GM21515 (cell line): ENCODE results near the gene PNKD.

ENCODE experiments used
- ATAC-seq: cut with Tn5 transposase; IDR thresholded peaks from one replicate; pipeline ENCODE4 v1.9.1; 2021; ENCODE audit not compliant: unreplicated experiment

PNKD gene

DNA sequence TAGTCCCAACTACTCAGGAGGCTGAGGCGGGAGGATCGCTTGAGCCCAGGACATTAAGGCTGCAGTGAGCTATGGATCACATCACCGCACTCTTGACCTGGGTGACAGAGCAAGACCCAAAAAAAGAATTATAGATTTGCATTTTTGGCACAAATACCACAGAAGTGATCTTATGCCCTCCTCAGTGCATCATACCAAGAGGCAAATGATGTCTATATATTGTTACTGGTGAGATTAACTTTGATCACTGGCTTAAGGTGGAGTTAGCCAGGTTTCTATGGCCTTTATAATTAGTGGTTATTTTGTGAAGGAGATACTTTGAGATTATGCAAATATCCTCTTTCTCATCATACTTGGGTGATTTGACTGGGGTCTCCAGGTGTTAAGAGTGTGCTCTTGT, 64.2 kb downstream of the PNKD start:
- no peak for ATAC-seq

DNA sequence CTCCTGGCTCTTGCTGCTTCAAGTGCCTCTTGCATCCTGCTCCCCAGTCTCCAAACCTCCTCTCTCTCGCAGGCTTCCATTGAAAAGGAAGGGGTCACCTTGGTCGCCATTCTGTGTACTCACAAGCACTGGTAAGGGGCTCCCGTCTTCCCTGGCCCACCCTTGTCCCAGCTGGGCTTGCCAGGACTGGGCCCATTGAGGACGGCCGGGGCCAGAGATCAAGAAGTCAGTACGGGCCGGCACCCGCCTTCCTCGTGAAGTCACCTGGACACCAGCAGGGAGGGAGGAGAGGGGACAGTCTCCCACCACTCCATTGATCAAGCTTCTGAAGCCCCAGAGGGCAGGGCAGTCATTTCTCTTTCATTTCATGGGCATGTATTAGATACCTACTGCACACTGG, 70.3 kb downstream of the PNKD start:
- no peak for ATAC-seq

DNA sequence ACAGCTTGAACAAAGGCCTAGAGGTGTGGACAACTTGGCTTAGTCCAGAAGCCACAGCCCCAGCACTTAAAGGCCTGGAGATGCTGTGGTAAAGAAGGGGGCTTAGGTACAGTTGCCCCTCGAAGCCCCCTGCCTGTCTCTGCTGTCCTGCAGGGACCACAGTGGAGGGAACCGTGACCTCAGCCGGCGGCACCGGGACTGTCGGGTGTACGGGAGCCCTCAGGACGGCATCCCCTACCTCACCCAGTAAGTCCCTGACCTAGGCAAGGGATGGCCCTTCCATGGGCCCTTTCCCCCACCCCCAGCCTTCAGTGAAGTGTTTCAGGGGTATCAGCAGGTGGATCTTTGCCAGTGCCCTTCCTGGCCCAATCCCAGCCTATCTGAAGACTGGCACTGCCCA, 71.1 kb downstream of the PNKD start:
- ATAC-seq: no peak

GRCh38 chr2:218342837-218343236, 72.5 kb downstream of the PNKD start:
- ATAC-seq: no peak

DNA sequence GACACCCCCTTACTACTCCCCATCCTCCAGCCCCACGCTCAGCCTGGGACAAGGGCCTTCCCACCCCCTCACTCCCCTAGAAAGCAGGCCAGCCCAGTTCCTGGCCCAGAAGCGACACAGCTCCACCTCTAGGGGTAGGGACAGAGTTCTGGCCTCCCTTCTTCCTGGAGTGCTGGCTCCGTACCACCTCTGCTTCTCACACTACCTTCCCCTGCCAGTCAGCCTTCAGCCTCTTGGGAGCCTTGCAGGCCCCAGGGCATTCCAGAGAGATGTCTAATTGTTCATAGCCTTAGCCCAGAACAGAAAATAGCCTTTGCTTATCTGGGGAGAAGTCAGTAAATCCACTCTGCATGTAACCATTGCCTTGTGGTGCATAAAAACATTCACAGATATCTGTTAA, 73.3 kb downstream of the PNKD start:
- no peak for ATAC-seq

- ATAC-seq: no peak
Measured at GRCh38 chr2:218344090-218344754, 73.9 kb downstream of the PNKD start.

DNA sequence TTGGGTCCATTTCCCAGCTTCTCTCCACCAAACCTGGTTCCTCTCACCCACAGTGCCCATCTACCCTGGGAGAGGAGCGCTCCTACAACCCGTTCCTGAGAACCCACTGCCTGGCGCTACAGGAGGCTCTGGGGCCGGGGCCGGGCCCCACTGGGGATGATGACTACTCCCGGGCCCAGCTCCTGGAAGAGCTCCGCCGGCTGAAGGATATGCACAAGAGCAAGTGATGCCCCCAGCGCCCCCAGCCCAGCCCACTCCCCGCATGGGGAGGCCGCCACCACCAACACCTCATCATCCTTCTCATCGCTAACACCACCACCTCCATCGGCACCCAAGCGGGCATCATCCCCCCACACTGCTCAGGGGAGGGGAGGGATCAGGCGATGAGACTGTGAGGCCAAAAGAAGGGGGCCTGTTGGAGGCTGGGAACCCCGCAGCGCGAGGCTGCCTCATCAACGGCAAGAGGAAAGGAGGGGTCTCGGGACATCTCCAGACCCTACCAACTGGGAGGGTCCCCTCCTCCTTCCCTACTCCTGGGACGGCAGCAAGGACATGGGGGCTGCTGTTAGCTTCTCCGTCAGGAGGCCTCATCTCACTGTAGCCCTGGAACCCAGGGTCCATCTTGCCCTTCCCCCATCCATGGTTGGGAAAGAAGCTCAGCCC, 74.6 kb downstream of the PNKD start:
- no peak for ATAC-seq

DNA sequence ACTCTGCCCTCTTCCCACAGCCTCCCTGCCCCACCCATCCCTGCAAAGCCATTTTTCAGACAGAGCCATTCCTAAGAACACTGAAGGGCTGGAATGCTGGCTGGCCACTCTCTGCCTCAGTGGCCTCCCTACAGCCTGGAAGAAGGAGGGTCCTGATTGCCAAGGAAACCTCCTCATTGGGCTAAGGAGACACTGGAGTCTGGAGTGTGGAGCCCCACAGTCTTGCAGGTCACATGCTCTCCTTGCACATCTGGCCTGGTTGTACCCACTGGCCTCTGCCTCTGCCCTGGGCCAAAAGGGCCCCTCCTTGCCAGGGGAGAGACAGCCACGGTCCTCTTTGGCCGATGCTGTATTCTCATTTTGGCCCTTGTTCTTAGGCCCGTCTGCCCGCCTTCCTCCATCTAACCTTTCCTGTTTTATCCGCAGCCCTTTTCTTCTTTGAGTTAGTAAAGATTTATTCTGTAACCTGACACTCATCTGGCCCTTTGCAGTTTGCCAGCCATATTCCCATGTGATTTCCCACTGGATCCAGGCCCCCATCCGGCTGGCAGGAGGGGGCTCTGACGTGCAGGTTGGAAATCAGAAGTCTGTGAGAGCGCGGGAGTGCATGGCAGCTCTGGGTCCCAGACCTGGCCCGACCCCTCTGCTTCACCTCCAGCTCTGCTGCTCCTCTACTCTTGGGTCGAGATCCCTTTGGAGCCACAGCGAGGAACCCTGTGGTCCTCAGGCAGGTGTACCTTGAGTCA, 75.3 kb downstream of the PNKD start:
- no peak for ATAC-seq

GRCh38 chr2:218347172-218347571, 76.9 kb downstream of the PNKD start:
- ATAC-seq: no peak

GRCh38 chr2:218354045-218354444, 83.7 kb downstream of the PNKD start:
- ATAC-seq: no peak

DNA sequence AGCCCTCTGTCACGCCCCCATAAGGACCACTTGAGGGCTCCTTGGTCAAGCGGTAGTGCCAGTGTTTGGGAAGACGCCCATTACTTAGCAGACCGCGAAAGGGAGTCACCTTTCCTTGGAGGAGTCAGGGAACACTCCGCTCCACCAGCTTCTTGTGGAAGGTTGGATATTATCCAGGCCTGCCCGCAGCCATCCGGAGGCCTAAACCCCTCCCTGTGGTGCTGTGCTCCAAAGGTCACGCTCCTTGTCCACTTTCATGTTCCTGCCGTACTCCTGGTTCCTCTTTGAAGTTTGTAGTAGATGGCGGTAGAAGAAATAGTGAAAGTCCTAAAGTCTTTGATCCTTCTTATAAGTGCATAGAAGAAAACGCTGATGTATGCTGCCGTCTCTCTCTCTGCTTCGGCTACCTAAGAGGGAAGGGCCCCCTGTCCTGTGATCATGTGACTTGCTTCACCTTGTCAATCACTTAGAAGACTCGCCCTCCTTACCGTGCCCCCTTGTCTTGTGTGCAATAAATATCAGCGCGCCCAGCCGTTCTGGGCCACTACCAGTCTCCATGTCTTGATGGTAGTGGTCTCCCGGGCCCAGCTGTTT, 84.6 kb downstream of the PNKD start:
- ATAC-seq: no peak

DNA sequence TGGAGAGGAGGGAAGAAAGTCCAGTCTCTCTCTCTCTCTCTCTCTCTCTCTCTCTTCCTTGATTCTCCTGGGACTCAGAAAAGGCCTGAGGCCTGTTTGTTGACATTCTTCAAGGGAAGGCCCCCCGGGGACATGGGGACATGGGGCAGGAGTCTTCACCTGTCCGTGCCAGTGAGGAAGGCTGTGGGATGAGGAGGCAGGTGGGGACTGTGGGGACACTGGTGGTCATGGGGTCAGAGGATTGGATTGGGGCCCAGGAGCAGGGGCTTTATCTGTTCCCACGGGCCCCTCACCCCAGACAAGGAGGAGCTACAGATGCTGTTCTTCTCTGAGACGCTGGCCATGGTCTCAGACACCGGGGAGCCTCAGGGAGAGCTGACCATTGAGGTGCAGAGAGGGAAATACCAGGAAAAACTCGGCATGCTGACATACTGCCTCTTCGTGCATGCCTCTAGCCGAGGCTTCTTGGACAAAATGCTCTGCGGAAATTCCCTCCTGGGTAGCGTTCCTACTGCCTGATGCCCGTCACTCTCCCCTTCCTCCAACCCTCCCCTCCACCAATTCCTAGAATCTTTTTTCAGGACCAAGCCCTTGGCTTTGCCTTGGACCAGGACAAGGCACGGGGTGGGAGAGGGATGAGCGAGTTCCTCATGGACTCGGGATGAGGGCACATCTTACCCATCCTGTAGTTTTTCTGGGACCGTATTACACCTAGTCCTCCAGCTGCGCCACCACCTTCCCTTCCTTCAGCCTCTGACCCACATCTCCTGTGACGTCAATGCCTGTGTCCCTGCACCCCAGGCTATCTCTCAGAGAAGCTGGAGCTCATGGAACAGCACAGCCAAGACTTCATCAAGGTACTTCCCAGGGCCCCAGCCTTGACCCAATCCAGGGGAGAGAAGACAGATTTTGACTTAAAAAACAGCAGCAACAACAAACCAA, 87.2 kb downstream of the PNKD start:
- ATAC-seq: no peak

DNA sequence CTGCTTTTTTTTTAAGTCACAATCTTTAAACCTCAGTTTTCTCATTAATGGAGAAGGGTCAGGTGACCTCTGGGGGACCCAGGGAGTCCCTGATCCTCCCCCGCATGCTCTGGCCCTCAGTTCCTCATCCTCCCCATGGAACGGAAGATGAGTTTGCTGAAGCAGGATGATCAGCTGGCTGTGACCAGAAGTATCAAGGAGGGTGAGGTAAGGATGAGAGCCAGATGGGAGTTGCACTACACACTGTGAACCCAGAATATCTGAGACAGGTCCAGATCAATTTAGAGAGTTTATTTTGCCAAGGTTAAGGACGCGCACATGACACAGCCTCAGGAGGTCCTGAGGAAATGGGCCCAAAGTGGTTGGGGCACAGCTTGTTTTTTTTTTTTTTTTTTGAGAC, 90.1 kb downstream of the PNKD start:
- ATAC-seq: no peak

DNA sequence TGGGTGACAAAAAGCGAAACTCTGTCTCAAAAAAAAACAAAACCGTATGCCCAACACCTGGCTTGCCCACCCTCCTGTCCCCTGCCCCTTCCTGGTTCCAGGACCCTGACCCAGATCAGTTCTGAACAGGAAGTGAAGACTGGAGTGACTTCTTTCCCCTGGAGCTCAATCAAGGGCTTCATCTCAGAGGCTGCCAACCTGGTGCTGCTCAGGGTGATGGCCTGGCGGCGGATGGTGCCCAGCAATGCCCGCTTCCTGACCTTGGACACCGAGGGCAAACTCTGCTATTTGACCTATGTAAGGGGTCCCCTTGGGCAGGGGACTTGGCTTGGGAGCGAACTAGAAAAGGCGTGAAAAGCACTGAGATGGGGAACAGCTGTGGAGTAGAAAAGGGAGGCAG, 92.3 kb downstream of the PNKD start:
- ATAC-seq: no peak

DNA sequence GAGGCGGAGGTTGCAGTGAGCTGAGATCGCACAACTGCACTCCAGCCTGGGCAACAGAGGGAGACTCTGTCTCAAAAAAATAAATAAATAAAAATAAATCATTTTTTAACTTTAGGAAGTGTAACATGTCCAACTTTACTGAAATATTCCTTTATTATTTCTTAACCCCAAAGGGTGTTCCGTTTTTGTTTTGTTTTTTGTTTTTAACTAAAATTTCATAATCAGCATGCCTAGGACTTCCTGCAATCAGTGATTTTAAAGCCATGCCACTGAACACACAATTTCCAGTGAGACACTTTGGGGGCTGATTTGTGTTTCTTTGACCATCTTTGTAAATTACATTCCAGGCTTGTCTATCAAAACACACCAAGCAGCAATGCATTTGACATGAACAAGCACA, 93.4 kb downstream of the PNKD start:
- no peak for ATAC-seq

DNA sequence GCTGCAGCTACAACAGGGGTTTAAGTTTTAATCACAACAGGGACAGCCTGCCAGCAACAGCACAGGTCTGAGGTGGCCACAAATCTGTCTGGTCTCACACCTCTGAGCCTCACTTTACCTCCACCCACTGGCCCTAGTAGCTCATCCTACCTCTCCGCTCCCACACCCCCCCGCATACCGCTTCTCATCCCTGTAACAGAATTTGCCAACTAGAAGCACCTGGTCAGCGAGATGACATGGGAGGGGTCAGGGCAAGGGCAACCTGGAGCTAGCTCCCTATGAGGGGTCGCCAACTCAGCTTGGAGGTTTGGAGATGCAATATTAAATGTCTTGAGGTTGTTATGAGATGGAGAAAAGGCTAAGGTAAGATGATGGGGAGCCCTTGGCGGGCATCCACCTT, 93.9 kb downstream of the PNKD start:
- no peak for ATAC-seq

- no peak for ATAC-seq
Measured at GRCh38 chr2:218366621-218367414, 96.5 kb downstream of the PNKD start.

DNA sequence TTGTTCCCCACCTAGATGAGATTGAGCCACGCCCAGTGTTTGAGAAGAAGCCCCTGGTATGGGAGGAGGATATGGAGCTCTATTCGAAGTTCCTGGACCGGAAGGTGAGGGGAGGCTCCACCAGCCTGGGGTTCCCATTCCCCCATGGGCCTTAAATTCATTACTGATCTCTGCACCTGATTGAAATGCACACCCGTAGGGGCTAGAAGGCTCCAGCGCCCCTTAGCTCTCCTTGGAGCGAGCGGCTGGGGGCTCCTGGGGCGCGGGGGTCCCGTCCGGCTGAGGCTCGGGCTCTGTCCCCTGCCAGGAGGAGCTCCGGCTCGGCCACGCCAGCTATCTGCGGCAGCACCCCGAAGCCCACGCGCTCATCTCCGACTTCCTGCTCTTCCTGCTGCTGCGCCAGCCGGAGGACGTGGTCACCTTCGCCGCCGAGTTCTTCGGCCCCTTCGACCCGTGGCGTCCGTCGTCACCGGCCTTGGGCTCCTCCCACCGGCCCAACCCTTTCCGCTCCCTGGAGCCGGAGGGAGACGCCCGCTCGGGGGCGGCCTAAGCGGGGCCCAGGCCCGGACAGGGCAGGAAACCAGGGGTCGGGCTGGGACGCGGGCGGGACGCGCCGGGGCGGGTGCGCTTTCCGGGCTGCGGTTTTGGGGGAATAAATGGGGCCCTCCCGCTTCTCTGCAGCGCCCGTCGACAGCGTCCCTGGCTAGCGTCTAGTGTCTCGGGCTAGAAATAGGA, 97.3 kb downstream of the PNKD start:
- peak; percentile 96 for ATAC-seq

GRCh38 chr2:218368150-218368528, 97.8 kb downstream of the PNKD start:
- ATAC-seq: no peak
